Measurements from ENCODE around the gene RGS3. TPM values are rescaled to one million over a fixed set of nuclear protein-coding genes. Genes with fewer than 3 reads are reported as not detected.

RGS3 gene
- total RNA-seq, 1 experiment from 2014 or later: 39.4 TPM

- TF ChIP-seq SRF (IDR thresholded peaks at IDR 0.05; ENCODE audit: low read depth) (no peak), SP1 (IDR thresholded peaks at IDR 0.05; ENCODE audit: low read depth) (no peak), RAD21 (IDR thresholded peaks at IDR 0.05; ENCODE audit: low read depth) (no peak), POLR2AphosphoS5 (IDR thresholded peaks at IDR 0.05; ENCODE audit: low read depth, low read length) (no peak), ELF1 (IDR thresholded peaks at IDR 0.05; ENCODE audit: borderline replicate concordance, low read depth) (no peak), EGR1 (IDR thresholded peaks at IDR 0.05; ENCODE audit: low read depth) (no peak), ZNF274 (IDR thresholded peaks at IDR 0.05; ENCODE audit: low read depth, low read length) (no peak), EZH2phosphoT487 (IDR thresholded peaks at IDR 0.05; ENCODE audit: borderline replicate concordance) (no peak)
These were observed 103.2 kb downstream of the RGS3 start (continued) for GRCh38 chr9:113566712-113567071.

GRCh38 chr9:113567361-113568080 is 104.0 kb downstream of the RGS3 start:
- Histone ChIP-seq H3K4me1 (ENCODE audit: control insufficient read depth in 1 of 2, insufficient read depth in 2 of 2, low read length in 2 of 2) (peaks cover 30 to 50% of the 10 kb centered on the region in 2 experiments), H4K20me1 (ENCODE audit: insufficient read depth) (no peaks in the 10 kb centered on the region), H3K36me3 (ENCODE audit: control insufficient read depth in 1 of 2, insufficient read depth in 2 of 2, low read length in 2 of 2) (no peaks in the 10 kb centered on the region), H3K27me3 (ENCODE audit: insufficient read depth, low read length) (no peaks in the 10 kb centered on the region), H3K9me2 (ENCODE audit: insufficient read depth) (no peaks in the 10 kb centered on the region), H3K4me3 (replicated peaks in 1 of 2; ENCODE audit: low read depth in 1 of 2, low read length in 2 of 2) (no peak overlapping the region), H3K9ac (ENCODE audit: low read length) (no peak overlapping the region), H3K79me2 (ENCODE audit: insufficient read depth, low read length) (no peaks in the 10 kb centered on the region; the same call in 1 of the 2 replicates), H3K9me3 (ENCODE audit: control insufficient read depth in 1 of 2, insufficient read depth in 1 of 2, low read depth in 1 of 2, low read length in 2 of 2) (no peaks in the 10 kb centered on the region), H3K4me2 (ENCODE audit: low read length) (no peak overlapping the region), H2AFZ (ENCODE audit: low read depth, low read length, poor library complexity, severe bottlenecking) (no peak overlapping the region), H3K27ac (ENCODE audit: low read depth, low read length) (no peak overlapping the region)
- intact Hi-C loops (cut with micrococcal nuclease): no loop called here
- TF ChIP-seq POLR2A (IDR thresholded peaks at IDR 0.05; ENCODE audit: borderline replicate concordance, extremely low read depth, insufficient read depth, insufficient read length) (no peak), EGR1 (IDR thresholded peaks at IDR 0.05; ENCODE audit: low read depth) (no peak), ZNF274 (IDR thresholded peaks at IDR 0.05; ENCODE audit: low read depth, low read length) (no peak), SRF (IDR thresholded peaks at IDR 0.05; ENCODE audit: low read depth) (no peak), FOSL1 (IDR thresholded peaks at IDR 0.05; ENCODE audit: low read depth) (no peak), TCF7L2 (IDR thresholded peaks at IDR 0.05; ENCODE audit: borderline replicate concordance, extremely low read depth, insufficient read depth, insufficient read length) (no peak), POLR2AphosphoS5 (IDR thresholded peaks at IDR 0.05; ENCODE audit: low read depth, low read length) (no peak), REST (IDR thresholded peaks at IDR 0.05; ENCODE audit: low read depth) (no peak), CEBPB (IDR thresholded peaks at IDR 0.05; ENCODE audit: low read depth) (no peak)
- BruUV-seq (replicated peaks): no TSS peak
- DNase-seq (ENCODE audit: low read depth, low spot score): no peak
- ChIA-PET CTCF (no interaction called here), POLR2A (no interaction called here), RAD21 (ENCODE audit: low non-redundant PET in 1 of 2, low total read pairs in 2 of 2, uncharacterized antibody in 2 of 2, unreplicated experiment in 2 of 2) (no interaction called here)
- ATAC-seq: no peak
